GM10847 (cell line): ENCODE measurements around the gene RAB3C.

Experiments used
- POLR2A ChIP-seq: IDR thresholded peaks from 2 replicates; pipeline ENCODE4 v1.6.1; 2011; ENCODE audit not compliant: insufficient read length; ENCODE audit errors: extremely low read depth

Gene RAB3C

DNA sequence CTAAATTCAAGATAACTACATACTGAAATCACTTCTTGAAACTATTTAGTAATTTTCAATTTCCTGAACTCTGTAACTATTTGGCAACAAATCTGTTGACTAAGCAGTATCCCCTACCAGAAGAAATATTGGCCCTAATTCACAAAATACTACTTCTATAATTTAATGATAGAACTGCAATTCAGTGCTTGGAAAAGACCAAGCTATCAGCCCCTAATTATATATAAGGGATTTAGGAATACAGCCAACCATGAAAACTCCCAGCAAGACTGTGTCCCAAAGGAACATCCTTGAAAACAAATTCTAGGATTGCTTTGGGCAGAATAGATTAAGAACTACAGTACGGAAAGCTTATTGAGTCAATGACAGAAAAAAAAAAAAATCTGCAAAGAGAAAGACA is 169.2 kb downstream of the RAB3C start:
- no peak for TF ChIP-seq POLR2A

DNA sequence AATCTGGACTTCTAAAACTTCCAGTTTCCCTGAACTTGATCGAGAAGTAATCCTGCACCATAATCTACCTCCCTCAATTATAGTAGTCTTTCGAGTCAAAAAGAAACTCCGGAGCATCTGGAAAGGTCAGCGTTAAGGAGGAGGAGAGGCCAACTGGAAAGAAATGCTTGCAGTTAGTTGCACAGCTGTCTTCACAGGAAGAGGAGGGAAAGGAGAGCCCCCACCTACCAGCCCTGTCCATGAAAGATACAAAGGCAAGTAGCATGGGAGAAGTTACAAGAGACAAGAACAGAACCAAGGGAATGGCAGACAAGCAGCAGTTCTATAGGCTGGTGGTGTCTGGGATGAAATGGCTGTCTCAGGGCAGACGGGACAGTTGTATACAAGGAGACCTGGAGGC is 170.6 kb downstream of the RAB3C start:
- TF ChIP-seq POLR2A: no peak

DNA sequence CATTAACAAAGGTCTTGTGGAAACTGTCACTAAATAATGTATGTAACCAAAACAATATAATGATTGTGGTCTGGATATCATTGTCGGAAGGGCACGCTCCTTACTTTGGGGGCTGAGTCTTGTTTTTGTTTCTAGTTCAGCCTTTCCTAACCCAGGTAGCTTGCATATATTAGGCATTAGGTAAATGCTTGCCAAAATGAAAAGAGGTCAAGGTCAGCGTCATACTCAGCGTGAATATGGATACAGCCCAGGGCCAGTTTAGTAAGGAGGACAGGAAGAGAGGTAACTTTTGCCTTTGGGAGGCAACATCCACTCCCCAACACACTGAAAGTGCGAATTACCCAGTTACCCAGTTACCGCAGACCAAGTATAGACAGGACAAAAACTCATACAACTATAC is 171.4 kb downstream of the RAB3C start:
- no peak for TF ChIP-seq POLR2A

DNA sequence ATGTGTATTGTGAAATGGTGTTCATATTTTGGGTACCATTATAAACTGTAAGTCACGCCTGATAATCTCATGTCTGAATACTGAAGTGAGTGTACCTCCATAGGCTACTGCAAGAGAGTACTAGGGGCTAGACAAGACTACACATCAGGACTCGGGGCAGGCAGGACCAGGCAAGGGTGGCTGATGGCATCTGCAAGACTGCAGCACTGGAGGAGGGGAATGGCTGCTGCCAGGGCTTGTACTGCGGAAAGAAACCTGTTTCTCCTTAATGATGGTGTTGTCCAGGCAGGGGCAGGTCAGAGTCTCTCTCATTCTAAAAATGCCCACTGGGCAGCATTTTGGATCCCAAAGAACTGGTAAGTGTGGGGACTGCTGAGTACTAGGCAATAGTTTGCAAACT is 172.5 kb downstream of the RAB3C start:
- TF ChIP-seq POLR2A: no peak

DNA sequence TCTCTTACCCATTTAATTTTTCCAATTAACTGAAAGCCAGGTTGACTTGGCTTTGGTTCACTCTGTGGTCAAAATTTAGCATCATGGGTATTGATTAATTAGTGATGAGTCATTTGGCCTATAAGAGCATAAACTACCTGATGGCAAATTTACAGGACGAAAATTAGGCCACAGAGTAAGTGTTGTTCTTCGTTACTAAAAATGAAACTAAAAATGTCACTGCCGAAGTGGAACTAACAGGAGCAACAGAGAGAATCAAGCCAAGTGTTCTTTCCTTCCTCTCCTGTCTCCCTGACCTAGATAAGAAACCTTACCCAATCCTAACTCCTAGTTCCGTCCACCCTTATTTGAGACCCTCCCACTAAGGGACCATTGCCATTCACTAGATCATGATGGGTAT is 176.9 kb downstream of the RAB3C start:
- no peak for TF ChIP-seq POLR2A

DNA sequence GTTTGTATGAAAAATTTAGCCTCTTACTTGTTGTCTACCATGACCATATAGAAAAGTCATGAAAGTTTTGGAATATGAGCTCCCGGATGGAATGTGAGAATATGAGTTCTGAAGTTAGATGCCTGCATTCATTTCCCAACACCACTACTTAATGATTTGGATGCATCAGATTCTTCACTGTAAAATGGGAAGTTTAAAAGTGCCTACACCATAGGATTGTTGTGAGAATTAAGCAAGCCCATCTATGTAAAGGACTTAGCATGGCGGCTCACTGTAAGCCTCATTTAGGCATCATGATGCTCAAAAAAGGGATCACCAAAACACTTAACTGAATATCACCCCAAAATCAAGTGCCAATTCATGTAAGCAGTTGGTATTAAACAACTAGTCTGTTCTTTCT is 177.3 kb downstream of the RAB3C start:
- TF ChIP-seq POLR2A: no peak

DNA sequence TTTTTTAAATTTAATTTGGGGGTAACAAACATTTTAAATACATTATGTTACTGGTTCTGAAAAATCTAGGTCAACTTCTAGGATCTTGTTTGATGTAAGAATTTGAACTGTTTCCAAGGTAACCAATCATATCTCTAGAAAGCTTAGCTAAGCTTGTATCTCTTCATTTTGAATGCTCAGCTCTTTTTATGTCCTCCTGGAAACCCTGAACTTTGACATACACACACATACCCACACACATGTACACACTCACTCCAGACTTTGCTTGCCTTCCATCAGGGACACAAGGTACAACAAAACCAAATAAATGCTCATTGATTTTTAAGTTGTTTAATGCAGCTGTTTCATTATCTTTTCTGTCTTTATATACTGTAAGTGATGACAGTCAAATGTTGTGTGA is 178.5 kb downstream of the RAB3C start:
- TF ChIP-seq POLR2A: no peak

DNA sequence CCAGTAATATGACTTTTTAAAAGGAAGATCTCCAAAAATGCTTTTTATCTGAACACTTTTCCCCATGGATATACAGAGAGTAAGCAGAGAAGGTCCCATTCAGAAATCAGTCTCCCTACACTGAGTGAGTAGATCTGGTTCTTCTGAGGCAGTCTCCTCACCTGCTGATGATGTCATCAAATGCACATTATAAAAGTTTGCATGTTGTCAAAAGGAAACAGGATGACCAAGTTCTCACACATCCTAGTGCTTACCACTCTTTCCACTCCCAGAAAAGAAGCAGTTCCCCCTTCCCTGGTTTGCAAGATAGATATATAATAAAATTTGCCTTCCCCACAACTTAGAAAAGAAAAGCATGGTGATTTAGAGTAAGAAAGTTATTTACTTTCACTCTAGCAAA is 180.5 kb downstream of the RAB3C start:
- TF ChIP-seq POLR2A: no peak

DNA sequence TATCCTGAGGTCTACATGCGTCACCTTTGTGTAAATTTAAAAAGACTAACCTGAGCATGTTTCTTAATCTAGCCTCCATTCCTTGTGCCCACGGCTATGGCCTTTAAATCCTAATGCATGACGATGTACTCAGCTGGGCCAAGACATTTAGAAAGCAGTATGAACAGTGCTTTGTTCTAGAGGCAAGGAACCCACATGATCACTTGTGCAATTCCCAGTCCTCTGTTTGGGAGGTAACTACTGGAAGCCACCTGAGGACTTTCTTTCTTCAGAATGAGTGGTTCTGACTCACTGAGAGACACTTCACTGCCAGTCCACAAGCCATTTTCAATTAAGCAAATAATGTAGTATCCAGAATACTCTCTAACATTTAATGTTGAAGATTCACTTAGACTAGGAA is 181.3 kb downstream of the RAB3C start:
- no peak for TF ChIP-seq POLR2A

DNA sequence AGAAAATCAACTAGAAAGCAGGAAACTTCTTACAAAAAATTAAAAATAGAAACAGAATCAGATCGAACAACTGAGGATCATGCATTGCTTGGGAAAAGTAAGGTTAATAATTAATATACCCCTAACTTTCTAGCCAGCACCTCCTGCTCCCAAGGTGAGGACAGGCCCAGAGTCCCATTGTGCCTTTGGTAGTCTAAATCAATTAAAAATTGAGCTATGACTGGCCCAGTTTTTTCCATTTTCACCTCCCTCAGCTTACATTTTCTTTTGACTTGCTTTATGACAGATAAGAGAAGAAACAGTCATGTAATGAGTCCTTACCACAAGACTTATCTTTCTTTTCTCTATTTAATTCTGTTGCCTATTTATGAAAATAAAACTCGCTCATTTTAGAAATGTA is 182.2 kb downstream of the RAB3C start:
- no peak for TF ChIP-seq POLR2A

DNA sequence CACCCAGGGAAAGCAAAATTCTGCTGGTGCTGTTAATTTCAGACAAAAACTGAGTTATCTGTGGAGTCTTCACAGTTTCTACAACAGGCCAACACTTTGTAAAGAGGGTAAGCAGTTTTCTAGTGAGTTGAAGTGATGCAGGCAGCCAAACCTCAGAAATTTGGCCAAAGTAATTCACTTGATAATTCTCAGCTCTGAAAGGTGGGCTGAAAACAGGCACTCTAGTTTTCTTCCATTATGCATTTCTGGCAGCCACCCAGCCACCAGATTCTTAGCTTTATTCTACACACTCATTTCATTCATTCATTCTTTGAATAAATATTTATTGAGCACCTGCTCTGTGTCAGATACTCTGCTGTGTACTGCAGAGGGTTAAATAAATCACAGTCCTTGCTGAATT is 184.2 kb downstream of the RAB3C start:
- no peak for TF ChIP-seq POLR2A

DNA sequence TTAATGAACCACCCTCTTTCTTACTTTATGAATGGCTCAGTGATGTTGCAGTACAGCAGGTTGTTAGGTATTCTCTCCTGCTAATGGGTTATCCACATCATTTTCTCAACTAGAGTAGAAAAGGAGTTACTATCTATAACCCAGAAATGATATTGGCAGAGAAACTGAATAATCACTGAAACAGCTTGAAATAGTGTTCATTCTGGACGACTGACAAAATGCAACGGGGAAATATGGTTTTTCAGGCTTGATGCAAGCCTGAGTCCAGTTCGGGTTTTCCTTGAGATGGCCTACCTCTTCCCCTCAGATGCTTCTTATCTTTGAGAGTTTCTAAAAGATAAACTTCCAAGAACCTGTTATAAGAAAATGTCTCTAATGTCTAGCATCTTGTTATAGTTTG is 187.3 kb downstream of the RAB3C start:
- no peak for TF ChIP-seq POLR2A

DNA sequence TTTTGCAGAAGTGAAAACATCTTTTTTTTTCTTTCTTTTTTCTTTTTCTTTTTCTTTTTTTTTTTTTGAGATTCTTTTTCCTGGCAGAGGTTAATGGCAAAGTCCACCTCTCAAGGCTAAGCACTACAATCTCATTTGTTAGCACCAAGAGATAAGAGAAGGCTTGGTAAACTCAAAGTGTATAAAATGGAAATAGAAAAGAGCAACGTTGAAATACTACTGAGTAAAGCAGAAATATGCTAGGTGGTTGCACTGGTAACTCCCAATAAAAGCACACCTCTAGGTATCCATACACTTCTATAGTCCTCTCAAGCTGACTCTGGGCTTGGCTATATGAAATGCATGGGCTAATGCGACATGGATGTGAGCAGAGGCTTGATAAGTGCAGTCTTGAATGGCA is 188.9 kb downstream of the RAB3C start:
- no peak for TF ChIP-seq POLR2A

DNA sequence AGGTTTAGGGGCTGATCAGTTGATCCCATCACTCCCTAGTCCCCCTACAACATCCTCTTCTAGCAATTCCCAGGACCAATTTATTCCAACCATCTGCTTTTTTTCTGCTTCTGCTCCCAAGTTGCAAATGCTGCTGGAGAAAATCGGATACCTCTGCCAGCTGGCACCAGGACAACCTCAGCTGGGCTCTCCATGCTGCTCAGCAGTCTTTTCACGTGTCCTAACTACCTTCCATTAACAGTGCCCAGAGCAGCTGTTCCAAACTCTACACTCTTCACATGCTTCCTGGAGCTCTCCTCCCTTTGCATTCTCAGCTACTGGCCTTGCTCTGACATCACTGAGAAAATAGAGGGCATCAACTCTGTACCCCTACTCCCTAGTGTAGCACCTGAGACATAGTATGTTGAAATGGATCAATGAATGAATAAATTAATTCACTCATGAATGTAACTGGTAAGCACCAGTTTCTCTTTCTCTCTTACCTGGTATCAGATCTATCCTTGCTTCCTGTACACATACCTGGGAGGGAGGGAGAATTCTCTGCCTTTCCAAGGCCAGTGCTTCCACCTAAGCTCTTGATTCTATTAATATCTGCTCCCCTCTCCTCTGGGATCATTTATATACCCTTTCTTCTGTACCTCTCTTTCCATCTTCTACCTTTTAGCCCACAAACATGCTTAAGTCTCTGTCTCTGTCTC is 191.0 kb downstream of the RAB3C start:
- no peak for TF ChIP-seq POLR2A

DNA sequence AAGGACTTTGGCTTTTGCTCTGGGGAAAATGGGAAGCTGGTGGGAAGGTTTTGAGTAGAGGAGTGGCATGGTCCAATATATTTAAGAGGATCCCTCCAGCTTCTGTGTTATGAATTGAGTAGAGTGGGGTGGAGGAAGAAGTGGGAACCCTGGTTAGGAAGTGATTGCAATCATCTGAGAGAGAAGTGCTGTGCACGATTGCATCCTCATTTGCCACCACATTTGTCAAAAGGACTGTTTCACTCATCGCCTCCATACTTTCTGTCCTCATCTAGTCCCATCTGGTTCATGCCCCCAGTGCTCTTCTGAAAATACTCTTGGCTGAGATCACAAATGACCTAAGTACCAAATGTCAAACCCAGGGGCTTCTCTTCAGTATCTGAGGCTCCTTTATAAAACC is 192.1 kb downstream of the RAB3C start:
- TF ChIP-seq POLR2A: no peak

DNA sequence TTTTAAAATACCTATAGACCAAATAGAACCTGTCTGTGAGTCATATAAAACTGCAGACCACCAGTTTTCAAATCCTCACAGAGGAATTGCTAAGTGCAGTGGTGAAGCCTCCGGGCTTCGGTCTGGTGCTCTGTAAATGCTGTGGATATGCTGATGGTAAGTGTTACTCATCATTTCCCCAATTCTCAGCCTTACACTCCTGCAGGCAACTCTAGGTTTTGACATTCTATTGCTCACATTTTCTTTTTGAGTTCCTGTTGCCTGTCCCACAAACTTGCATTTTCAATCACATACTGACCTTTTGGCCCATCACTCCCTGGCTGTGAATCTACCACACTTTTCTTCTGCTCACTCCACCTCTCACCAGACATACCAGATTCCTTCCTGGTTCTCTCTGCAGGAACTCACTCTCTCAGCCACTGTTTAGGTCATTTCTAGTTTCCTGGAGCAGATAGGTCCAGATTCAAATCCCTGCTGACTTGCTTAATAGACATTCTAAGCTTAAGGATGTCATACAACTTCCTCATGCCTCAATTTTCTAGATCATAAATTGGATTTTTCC is 192.9 kb downstream of the RAB3C start:
- TF ChIP-seq POLR2A: no peak

DNA sequence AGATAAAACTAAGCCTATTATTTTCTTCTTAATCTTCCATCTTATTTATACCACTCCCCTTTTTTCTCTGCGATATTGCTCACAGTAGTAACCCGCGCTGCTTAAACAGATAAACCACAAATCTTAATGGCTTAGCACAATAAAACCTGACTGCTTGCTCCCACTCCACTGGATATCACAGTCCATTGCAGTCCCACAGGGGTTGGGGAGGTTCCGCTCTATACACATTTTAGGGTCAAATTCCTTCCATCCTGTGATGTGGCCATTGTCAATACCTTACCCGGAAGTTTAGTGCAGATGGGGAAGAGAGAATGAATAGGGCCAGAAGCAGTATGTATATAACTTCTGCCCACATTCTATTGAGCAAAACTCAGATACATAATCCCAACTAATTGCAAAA is 193.7 kb downstream of the RAB3C start:
- TF ChIP-seq POLR2A: no peak
